Prostate gland (tissue), 2 donors: ENCODE data around the gene DAAM1.

ENCODE experiments used
- POLR2A ChIP-seq: fragments of 450-650 bp; IDR thresholded peaks from one replicate; pipeline ENCODE4 v1.6.1; 2016; ENCODE audit warnings: antibody characterized with exemption, mild to moderate bottlenecking
- TF ChIP-seq, protein P1 (sequence below), 4 experiments: fragments of 200-600 bp in 2 of 4; fragments of 450-650 bp in 2 of 4; sonication (generic) in 2 of 4; IDR thresholded peaks; 1 replicate in 3 of 4; 2 replicates in 1 of 4; pipeline ENCODE4 v1.5.1; 2016 to 2019; ENCODE audit warnings: antibody characterized with exemption in 4 of 4, mild to moderate bottlenecking in 2 of 4, moderate library complexity in 2 of 4

- TF ChIP-seq, protein P1, sequence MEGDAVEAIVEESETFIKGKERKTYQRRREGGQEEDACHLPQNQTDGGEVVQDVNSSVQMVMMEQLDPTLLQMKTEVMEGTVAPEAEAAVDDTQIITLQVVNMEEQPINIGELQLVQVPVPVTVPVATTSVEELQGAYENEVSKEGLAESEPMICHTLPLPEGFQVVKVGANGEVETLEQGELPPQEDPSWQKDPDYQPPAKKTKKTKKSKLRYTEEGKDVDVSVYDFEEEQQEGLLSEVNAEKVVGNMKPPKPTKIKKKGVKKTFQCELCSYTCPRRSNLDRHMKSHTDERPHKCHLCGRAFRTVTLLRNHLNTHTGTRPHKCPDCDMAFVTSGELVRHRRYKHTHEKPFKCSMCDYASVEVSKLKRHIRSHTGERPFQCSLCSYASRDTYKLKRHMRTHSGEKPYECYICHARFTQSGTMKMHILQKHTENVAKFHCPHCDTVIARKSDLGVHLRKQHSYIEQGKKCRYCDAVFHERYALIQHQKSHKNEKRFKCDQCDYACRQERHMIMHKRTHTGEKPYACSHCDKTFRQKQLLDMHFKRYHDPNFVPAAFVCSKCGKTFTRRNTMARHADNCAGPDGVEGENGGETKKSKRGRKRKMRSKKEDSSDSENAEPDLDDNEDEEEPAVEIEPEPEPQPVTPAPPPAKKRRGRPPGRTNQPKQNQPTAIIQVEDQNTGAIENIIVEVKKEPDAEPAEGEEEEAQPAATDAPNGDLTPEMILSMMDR (IDR thresholded peaks at IDR 0.05): no peak
- TF ChIP-seq POLR2A: no peak
Measured at GRCh38 chr14:59343585-59343984, 155.1 kb downstream of the DAAM1 start.
